Activated CD8-positive, alpha-beta memory T cell treated with anti-CD3 and anti-CD28 coated beads, Interleukin-2, amount 50 U/mL, for 48 hours (primary cell): ENCODE measurements around the gene CTIF.

Experiments
- DNase-seq: peaks from one replicate; pipeline ENCODE4 v3.0.0-alpha.2; 2020

CTIF gene

DNA sequence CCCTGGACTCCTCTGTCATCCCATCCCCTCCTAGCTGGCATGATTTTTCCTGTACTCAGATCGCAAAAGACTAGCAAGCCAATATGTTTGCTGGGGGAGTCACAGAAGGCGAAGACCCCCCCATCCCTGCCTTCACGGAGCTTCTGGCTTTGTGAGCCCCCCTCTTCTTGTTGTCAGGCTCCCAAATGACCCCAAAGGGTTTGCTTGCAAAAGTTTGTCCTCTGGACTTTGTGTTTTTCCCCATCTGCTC is 242.0 kb downstream of the CTIF start:
- DNase-seq, result no peak

- no peak for DNase-seq
Observed at GRCh38 chr18:48781163-48781987, 242.5 kb downstream of the CTIF start.

DNA sequence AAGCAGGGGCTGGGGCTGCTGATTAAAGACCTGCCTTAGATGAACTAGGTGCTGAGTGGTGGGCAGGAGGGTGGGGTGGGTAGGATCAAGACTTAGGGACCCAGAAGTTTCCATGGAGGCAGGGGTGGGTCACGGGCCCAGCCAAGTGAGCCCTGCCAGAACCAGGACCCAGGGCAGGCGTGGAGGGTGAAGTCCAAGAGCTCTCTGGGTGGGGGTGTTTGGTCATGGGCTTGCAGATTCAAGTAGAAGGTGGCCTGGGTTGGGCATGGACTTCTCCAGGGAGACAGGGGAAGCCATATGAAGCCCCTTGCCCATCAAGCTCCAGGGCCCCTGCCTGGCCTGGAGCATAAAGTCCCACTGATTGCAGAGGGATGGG is 243.1 kb downstream of the CTIF start:
- DNase-seq, result no peak

DNA sequence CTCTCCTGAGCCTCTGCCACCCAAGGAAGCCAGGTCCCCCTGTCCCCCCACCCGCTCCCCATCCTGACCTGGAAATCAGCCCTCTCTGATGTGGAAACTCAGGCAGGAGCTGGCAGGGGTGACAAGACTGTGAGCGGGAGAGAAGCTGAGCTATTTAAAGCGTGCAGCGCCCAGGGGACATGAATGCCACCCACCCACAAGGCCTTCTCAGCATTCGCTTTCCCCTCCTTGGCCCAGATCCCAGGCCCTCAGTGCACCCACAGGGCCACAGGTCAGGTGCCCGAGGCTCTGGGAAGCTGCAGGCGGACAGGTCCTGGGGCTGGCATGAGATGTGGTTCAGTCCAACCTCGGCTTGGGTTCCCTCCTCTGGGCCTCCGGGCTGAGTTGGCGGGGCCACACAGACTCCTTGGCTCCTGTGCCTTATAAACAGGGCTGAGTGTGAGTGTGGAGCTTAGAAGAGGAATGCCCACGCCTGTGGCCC is 243.6 kb downstream of the CTIF start:
- DNase-seq, result no peak

DNA sequence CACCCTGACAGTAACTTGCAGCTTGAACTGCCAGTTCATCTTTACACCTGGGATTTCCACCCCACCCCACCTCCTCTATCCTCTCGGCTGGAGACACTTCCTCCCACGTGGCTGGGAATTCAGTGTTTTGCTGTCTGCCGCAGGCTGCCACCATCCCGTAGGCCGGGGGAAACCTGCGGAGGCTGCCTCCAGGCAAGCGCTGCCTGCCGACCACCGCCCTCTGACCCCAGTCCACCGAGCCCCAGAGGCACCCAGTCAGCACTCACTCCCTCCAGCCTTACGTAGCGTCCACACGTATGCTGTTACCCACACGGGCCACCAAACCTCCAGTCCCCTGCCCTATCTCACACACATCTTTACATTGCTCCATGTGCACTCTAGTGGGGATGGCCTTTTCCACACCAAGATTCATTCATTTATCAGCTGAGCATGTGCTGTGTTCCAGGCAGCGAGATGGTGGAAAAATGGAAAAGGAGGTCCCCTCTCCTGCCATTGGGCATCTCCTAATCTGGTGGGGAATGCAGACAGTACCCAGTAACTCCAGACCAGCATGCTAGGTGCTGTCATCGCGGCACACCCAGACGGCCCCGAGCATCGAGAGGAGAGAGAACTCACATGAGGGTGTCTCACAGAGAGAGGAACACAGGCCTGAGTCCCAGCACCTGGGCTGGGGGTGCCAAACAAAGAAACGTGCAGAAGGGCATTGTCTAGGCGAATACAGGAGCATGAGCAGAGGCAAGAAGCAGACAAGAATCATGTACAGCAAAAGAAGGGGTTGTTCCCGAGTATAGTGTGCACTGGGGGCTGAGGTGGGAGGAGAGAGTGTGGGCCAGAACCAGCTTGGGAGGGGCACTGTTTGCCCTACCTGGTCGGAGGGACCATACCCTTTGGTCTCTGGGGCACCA is 245.0 kb downstream of the CTIF start:
- DNase-seq, result no peak

- no peak for DNase-seq
Observed at GRCh38 chr18:48784656-48785055, 245.8 kb downstream of the CTIF start.

DNA sequence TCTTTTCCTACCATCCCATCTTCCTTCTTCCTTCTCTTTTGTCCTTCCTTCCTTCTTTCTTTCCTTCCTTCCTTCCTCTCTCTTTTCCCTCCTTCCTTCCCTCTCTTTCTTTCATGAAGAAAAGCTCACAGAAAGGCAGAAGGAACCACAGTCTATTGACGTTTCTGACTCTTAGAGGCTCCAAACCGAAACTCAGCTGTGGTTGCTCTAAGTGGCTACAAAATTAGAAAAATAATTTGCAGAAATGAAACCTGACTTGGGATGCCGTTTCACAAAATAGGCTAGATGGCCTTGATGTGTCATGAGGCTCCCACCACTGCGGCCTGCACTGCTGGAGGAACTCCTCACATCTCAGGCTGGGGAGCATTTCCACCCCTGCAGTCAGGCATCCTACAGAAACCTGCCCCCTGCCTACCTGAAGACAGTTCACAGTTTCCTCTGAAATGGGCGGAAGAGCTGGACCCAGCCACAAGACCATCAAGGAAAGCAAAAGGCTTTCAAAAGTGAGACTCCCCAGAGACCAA is 246.3 kb downstream of the CTIF start:
- DNase-seq, result no peak

DNA sequence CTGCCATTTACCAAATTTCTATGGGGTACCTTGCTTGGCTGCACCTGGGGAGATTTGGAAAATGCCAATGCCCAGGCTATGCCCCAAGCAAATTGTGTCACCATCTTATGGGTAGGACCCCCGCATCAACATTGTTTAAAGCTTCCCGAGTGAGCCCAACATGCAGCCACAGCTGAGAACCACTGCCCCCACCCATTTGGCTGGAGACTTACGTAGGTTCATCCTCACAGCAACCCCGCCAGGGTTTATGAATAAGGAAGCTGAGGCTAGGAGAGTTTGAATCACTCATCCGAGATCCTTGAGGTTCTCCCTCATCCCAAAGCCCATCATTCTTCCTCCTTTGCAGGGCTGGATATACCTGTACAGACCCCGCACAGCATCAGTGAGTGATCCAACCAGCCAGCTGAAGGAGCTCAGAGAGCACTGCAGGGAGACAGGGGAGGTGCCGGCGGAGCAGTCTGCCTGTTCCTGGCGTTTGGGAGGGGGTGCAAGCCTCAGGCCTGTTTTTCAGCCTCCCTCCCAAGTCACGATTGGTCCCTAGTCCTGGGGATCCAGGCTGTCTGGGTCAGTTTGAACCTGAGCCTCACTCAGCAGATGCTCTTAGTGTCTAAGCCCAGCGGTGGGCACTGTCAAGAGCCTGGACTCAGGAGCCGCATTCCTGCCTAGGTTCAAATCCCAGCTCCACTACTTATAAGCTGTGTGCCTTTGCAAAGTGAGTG is 247.1 kb downstream of the CTIF start:
- DNase-seq, result no peak

- no peak for DNase-seq
Observed at GRCh38 chr18:48786455-48787202, 247.8 kb downstream of the CTIF start.

- no peak for DNase-seq
Observed at GRCh38 chr18:48787203-48788151, 248.6 kb downstream of the CTIF start.

DNA sequence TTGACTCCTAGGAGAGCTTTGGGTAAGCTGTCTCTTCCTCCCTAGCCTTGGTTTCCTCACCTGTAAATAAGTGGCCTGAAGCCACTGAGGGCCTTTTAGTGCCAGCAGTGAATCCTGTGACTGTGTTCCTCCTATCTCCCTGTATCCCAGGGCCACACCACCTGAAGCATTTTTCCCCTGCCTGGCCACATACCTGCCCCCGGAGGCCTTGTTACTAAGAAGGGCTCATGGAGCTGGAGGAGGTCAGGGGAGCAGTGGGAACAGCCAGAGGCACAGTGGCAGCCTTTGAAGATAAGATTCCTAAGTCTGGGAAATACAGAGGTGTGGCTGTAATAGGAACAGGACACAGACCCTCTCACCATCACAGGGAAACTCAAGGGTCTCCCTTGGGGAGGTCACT is 249.5 kb downstream of the CTIF start:
- no peak for DNase-seq

GRCh38 chr18:48789259-48789812 is 250.5 kb downstream of the CTIF start:
- DNase-seq, result no peak

GRCh38 chr18:48790226-48790863 is 251.5 kb downstream of the CTIF start:
- no peak for DNase-seq

DNA sequence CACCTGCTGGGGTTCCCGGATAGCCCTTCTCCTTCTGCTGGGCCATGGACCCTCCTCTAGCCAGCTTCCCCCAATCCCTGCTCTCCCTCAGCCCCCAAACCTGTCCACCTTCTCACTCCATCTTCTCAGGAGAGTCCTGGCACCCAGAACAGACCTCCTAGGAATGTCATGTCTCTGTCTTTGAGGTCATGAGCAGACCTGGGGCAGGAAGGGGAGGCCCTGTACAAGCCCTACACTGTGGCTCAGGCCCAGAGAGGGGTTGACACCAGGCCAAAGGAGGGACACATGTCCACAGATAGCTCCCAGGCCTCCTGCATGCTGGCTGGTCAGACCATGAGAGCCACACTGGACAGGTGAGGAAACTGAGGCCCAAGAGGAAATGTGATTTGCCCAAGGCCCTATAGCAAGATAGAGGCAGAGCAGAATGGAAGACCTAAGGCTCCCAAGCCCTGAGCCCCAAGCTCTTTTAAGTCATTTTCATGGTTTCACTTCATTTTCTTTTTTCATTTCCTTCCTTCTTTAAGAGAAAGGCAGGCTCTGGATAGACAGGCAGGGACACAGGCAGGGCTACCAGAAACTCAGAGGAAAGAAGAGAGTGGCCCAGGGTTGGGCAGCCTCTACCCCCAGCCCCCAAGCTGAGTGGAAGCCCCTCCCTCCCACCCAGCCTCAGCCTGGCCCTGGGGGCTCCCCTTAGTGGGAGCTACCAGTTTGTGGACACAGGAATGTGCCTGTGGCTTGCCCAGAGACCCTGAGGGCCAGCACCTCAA is 252.2 kb downstream of the CTIF start:
- no peak for DNase-seq

- no peak for DNase-seq
Observed at GRCh38 chr18:48791636-48792105, 252.8 kb downstream of the CTIF start.

- DNase-seq, result no peak
Observed at GRCh38 chr18:48792141-48792540, 253.3 kb downstream of the CTIF start.

- no peak for DNase-seq
Observed at GRCh38 chr18:48792611-48793380, 254.0 kb downstream of the CTIF start.

GRCh38 chr18:48794251-48794970 is 255.6 kb downstream of the CTIF start:
- no peak for DNase-seq
